Stimulated activated naive B cell treated with anti-CD40 and anti-IgM and Interleukin-4, amounts not matched to agents 10 μg/mL and 1 μg/mL and 100 μg/mL, for 72 hours (primary cell): ENCODE data around the gene RNF150.

Source experiments
- ATAC-seq, 2 donors: fragments of 150-1000 bp; cut with Tn5 transposase; replicated peaks; 2 replicates each; pipeline ENCODE4 v1.10.0; 2021; ENCODE audit warnings: moderate library complexity in 1 of 2
- DNase-seq: peaks from one replicate; pipeline ENCODE4 v3.0.0; 2021
- H3K27ac Mint-ChIP-seq: one replicate; pipeline ENCODE4 v1.8.0; 2022; ENCODE audit warnings: mild to moderate bottlenecking, mixed read lengths
- H3K27me3 Mint-ChIP-seq, 2 donors: one replicate each; pipeline ENCODE4 v1.8.0; 2022; ENCODE audit warnings: mixed read lengths in 2 of 2
- H3K36me3 Mint-ChIP-seq, 2 donors: one replicate each; pipeline ENCODE4 v1.8.0; 2022; ENCODE audit warnings: mixed read lengths in 2 of 2, mild to moderate bottlenecking in 1 of 2
- H3K4me1 Mint-ChIP-seq, 2 donors: one replicate each; pipeline ENCODE4 v1.8.0; 2022; ENCODE audit warnings: mixed read lengths in 2 of 2, mild to moderate bottlenecking in 1 of 2
- H3K4me3 Mint-ChIP-seq, 2 donors: one replicate each; pipeline ENCODE4 v1.8.0; 2022; ENCODE audit warnings: mild to moderate bottlenecking in 2 of 2, mixed read lengths in 2 of 2, moderate library complexity in 1 of 2
- H3K9me3 Mint-ChIP-seq, 2 donors: one replicate each; pipeline ENCODE4 v1.8.0; 2022; ENCODE audit warnings: mixed read lengths in 2 of 2, mild to moderate bottlenecking in 1 of 2

RNF150 gene

DNA sequence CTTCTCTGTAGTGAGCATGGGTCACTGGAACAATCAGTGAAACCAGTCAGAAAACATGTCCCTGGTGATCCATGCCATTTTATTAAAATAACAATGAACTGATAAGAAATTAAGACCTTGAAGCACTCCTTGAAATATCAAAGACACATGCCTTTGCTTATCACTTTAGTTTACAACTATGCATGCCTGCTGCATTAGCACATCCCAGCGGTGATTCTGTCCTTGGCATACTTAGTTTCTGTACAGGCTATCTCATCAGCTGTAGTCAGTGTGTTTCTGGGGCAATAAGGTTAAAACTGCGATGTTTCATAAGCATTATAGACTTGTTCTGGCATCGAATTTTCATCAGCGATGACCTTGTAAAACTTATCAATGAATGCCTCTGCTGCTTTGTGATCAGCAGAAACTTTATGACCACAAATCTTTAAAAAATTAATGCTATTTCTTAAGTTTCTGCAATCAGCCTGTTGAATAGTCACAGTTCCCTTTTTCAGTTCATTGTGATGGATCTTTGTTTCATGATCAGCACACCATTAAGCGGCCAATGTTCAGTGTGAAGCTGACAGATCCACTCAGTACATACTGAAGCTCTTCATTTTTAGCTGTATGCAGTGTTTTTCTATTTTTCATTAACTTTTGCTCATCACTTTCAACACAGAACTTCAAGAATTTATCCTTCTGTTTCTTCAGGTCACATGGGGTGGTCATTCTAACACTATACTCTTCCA is 150.5 kb downstream of the RNF150 start:
- DNase-seq (no peak), ATAC-seq (no peak)
- peaks cover 0 to 5% of the 10 kb centered on the region in 2 donors for H3K27me3 Mint-ChIP-seq
- H3K9me3 Mint-ChIP-seq: peaks cover 0 to 1% of the 10 kb centered on the region in 2 donors
- H3K4me1 Mint-ChIP-seq: peaks cover 0 to 2% of the 10 kb centered on the region in 2 donors
- H3K36me3 Mint-ChIP-seq: no peaks in the 10 kb centered on the region
- no peak overlapping the region for H3K4me3 Mint-ChIP-seq
- H3K27ac Mint-ChIP-seq: no peak overlapping the region

GRCh38 chr4:140980426-140981200 is 152.7 kb downstream of the RNF150 start:
- H3K36me3 Mint-ChIP-seq: no peaks in the 10 kb centered on the region
- H3K9me3 Mint-ChIP-seq: peaks cover 0 to 1% of the 10 kb centered on the region in 2 donors
- peaks cover 0 to 7% of the 10 kb centered on the region in 2 donors for H3K27me3 Mint-ChIP-seq
- no peak for DNase-seq
- H3K4me3 Mint-ChIP-seq: no peak overlapping the region
- no peak for ATAC-seq
- no peak overlapping the region for H3K27ac Mint-ChIP-seq
- peaks cover 0 to 2% of the 10 kb centered on the region in 2 donors for H3K4me1 Mint-ChIP-seq

- peaks cover 0 to 2% of the 10 kb centered on the region in 2 donors for H3K4me1 Mint-ChIP-seq
- DNase-seq (no peak), ATAC-seq (no peak)
- H3K36me3 Mint-ChIP-seq: no peaks in the 10 kb centered on the region
- peaks cover 0 to 1% of the 10 kb centered on the region in 2 donors for H3K9me3 Mint-ChIP-seq
- no peak overlapping the region for H3K27ac Mint-ChIP-seq
- H3K27me3 Mint-ChIP-seq: peaks cover 0 to 7% of the 10 kb centered on the region in 2 donors
- H3K4me3 Mint-ChIP-seq: no peak overlapping the region
Observed at GRCh38 chr4:140976768-140977167, 156.5 kb downstream of the RNF150 start.

GRCh38 chr4:140971077-140971792 is 162.0 kb downstream of the RNF150 start:
- Mint-ChIP-seq H3K4me1 (no peaks in the 10 kb centered on the region), H3K4me3 (no peak overlapping the region), H3K9me3 (no peaks in the 10 kb centered on the region), H3K36me3 (no peaks in the 10 kb centered on the region), H3K27me3 (peaks cover 0 to 2% of the 10 kb centered on the region in 2 donors), H3K27ac (no peak overlapping the region)
- DNase-seq: no peak
- no peak for ATAC-seq

GRCh38 chr4:140969296-140969695 is 164.0 kb downstream of the RNF150 start:
- Mint-ChIP-seq H3K4me1 (no peaks in the 10 kb centered on the region), H3K27me3 (no peaks in the 10 kb centered on the region), H3K9me3 (no peaks in the 10 kb centered on the region), H3K36me3 (no peaks in the 10 kb centered on the region), H3K4me3 (no peak overlapping the region), H3K27ac (no peak overlapping the region)
- DNase-seq (no peak), ATAC-seq (no peak)

GRCh38 chr4:140968371-140968770 is 164.9 kb downstream of the RNF150 start:
- no peaks in the 10 kb centered on the region for H3K9me3 Mint-ChIP-seq
- no peak overlapping the region for H3K4me3 Mint-ChIP-seq
- H3K36me3 Mint-ChIP-seq: no peaks in the 10 kb centered on the region
- ATAC-seq: no peak
- H3K4me1 Mint-ChIP-seq: no peaks in the 10 kb centered on the region
- no peak overlapping the region for H3K27ac Mint-ChIP-seq
- DNase-seq: no peak
- no peaks in the 10 kb centered on the region for H3K27me3 Mint-ChIP-seq

- H3K9me3 Mint-ChIP-seq: no peaks in the 10 kb centered on the region
- ATAC-seq (no peak), DNase-seq (no peak)
- H3K27ac Mint-ChIP-seq: no peak overlapping the region
- H3K36me3 Mint-ChIP-seq: no peaks in the 10 kb centered on the region
- H3K27me3 Mint-ChIP-seq: no peaks in the 10 kb centered on the region
- H3K4me1 Mint-ChIP-seq: no peaks in the 10 kb centered on the region
- no peak overlapping the region for H3K4me3 Mint-ChIP-seq
Observed at GRCh38 chr4:140963883-140964282, 169.4 kb downstream of the RNF150 start.

DNA sequence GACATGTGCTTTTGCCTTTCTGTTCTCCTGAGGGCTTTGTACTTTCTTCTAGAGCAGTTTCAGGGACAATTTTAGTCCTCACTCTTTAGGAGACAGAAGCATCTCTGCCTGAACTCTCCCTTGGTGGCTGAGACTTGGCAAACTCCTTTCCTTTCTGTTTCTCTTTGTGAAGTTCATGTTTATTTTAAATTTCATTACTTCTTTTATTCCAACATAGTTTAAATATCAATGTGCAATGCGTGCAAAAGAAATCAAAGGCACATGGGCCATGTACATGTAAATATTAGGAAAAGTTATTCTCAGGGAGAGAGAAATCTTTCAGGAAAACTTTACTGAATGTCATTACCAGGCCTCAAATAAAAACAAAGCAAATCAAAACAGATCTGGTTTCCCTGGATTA is 177.6 kb downstream of the RNF150 start:
- DNase-seq (no peak), ATAC-seq (no peak)
- Mint-ChIP-seq H3K9me3 (peaks cover 3 to 6% of the 10 kb centered on the region in 2 donors), H3K27ac (no peak overlapping the region), H3K4me1 (no peaks in the 10 kb centered on the region), H3K27me3 (no peaks in the 10 kb centered on the region), H3K4me3 (no peak overlapping the region), H3K36me3 (no peaks in the 10 kb centered on the region)

DNA sequence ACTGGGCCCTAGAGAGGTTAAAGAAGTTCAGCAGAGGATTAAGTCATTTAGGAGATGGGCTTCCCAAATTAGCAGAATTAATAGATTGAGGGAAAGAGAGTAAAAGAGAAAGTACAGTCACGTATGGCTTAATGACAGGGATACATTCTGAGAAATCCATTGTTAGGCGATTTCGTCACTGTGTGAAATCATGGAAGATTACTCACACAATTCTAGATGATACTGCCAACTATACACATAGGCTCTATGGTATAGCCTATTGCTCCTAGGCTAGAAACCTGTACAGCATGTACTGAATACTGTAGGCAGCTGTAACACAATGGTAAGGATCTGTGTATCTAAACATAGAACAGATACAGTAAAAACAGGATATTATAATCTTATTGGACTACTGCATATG is 180.6 kb downstream of the RNF150 start:
- Mint-ChIP-seq H3K4me1 (no peaks in the 10 kb centered on the region), H3K4me3 (no peak overlapping the region), H3K27me3 (no peaks in the 10 kb centered on the region), H3K9me3 (peaks cover 3 to 6% of the 10 kb centered on the region in 2 donors), H3K36me3 (no peaks in the 10 kb centered on the region), H3K27ac (no peak overlapping the region)
- ATAC-seq (no peak), DNase-seq (no peak)

GRCh38 chr4:140947506-140947905 is 185.8 kb downstream of the RNF150 start:
- no peak for DNase-seq
- no peak for ATAC-seq
- no peaks in the 10 kb centered on the region for H3K4me1 Mint-ChIP-seq
- no peaks in the 10 kb centered on the region for H3K36me3 Mint-ChIP-seq
- H3K27ac Mint-ChIP-seq: no peak overlapping the region
- peaks cover 0 to 6% of the 10 kb centered on the region in 2 donors for H3K27me3 Mint-ChIP-seq
- no peak overlapping the region for H3K4me3 Mint-ChIP-seq
- H3K9me3 Mint-ChIP-seq: no peaks in the 10 kb centered on the region

DNA sequence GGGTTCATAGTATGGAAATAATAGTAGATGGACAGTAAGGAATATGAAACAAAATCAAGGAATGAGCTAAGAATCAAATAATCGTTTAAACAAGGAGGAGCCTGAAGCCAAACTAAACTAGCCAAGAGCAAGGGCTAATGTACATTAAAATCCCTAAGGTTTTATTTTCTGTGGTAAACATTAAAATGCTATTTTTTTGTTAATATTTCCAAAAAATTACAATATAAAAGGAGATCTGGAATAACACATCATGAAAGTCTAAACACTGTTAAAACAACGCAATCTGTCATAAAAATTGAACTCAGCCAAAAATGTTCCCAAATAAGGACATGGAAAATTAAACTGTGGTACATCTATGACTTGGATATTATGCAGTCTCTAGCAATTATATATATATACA is 188.2 kb downstream of the RNF150 start:
- no peaks in the 10 kb centered on the region for H3K9me3 Mint-ChIP-seq
- H3K27me3 Mint-ChIP-seq: peaks cover 0 to 6% of the 10 kb centered on the region in 2 donors
- no peak overlapping the region for H3K27ac Mint-ChIP-seq
- H3K36me3 Mint-ChIP-seq: no peaks in the 10 kb centered on the region
- DNase-seq (no peak), ATAC-seq (no peak)
- no peak overlapping the region for H3K4me3 Mint-ChIP-seq
- H3K4me1 Mint-ChIP-seq: no peaks in the 10 kb centered on the region

GRCh38 chr4:140944572-140944971 is 188.7 kb downstream of the RNF150 start:
- H3K9me3 Mint-ChIP-seq: no peaks in the 10 kb centered on the region
- ATAC-seq (no peak), DNase-seq (no peak)
- no peaks in the 10 kb centered on the region for H3K36me3 Mint-ChIP-seq
- no peak overlapping the region for H3K27ac Mint-ChIP-seq
- H3K4me3 Mint-ChIP-seq: no peak overlapping the region
- peaks cover 0 to 6% of the 10 kb centered on the region in 2 donors for H3K27me3 Mint-ChIP-seq
- H3K4me1 Mint-ChIP-seq: no peaks in the 10 kb centered on the region

DNA sequence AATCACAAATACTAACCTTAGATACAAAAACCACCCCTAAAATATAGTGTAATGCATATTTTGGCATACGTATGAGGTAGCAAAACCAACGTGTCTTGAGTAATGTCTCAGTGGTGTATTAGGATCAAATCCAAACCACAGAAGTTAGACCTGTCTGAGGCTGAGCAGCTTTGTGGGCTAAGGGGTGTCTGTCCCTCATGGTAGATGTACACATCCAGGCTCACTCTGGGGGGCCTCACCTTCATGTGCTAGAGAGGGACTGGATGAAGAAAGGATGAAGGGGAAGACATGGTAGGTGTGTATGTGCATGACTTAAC is 189.1 kb downstream of the RNF150 start:
- no peak for ATAC-seq
- H3K9me3 Mint-ChIP-seq: no peaks in the 10 kb centered on the region
- no peaks in the 10 kb centered on the region for H3K36me3 Mint-ChIP-seq
- no peak overlapping the region for H3K27ac Mint-ChIP-seq
- H3K4me3 Mint-ChIP-seq: no peak overlapping the region
- H3K27me3 Mint-ChIP-seq: peaks cover 0 to 6% of the 10 kb centered on the region in 2 donors
- no peak for DNase-seq
- no peaks in the 10 kb centered on the region for H3K4me1 Mint-ChIP-seq

- Mint-ChIP-seq H3K4me3 (no peak overlapping the region), H3K4me1 (no peaks in the 10 kb centered on the region), H3K27ac (no peak overlapping the region), H3K27me3 (peaks cover 0 to 6% of the 10 kb centered on the region in 2 donors), H3K9me3 (no peaks in the 10 kb centered on the region), H3K36me3 (no peaks in the 10 kb centered on the region)
- ATAC-seq (no peak), DNase-seq (no peak)
Observed at GRCh38 chr4:140943486-140944198, 189.6 kb downstream of the RNF150 start.
